22Rv1 (cell line): ENCODE results near the gene KCTD20.
"Not testable (repeated sequence)": the region's sequence is repeated elsewhere in the genome, so short reads cannot be mapped to it uniquely, and the experiment has no call there.

Source experiments
- H3K27ac ChIP-seq: fragments of 450-650 bp; 2 replicates; pipeline ENCODE4 v1.5.1; 2017
- ZFX ChIP-seq: fragments of 450-650 bp; IDR thresholded peaks from 2 replicates; pipeline ENCODE4 v1.6.1; 2017; ENCODE audit warnings: antibody characterized with exemption, borderline replicate concordance
- TF ChIP-seq, protein P1 (sequence below): fragments of 450-650 bp; IDR thresholded peaks from 2 replicates; pipeline ENCODE4 v1.5.1; 2017; ENCODE audit warnings: mild to moderate bottlenecking

KCTD20 gene

GRCh38 chr6:36463676-36464075 lies 20.9 kb downstream of the KCTD20 start:
- TF ChIP-seq, protein P1, sequence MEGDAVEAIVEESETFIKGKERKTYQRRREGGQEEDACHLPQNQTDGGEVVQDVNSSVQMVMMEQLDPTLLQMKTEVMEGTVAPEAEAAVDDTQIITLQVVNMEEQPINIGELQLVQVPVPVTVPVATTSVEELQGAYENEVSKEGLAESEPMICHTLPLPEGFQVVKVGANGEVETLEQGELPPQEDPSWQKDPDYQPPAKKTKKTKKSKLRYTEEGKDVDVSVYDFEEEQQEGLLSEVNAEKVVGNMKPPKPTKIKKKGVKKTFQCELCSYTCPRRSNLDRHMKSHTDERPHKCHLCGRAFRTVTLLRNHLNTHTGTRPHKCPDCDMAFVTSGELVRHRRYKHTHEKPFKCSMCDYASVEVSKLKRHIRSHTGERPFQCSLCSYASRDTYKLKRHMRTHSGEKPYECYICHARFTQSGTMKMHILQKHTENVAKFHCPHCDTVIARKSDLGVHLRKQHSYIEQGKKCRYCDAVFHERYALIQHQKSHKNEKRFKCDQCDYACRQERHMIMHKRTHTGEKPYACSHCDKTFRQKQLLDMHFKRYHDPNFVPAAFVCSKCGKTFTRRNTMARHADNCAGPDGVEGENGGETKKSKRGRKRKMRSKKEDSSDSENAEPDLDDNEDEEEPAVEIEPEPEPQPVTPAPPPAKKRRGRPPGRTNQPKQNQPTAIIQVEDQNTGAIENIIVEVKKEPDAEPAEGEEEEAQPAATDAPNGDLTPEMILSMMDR = no peak
- no peak for TF ChIP-seq ZFX
- no peak overlapping the region for H3K27ac ChIP-seq

DNA sequence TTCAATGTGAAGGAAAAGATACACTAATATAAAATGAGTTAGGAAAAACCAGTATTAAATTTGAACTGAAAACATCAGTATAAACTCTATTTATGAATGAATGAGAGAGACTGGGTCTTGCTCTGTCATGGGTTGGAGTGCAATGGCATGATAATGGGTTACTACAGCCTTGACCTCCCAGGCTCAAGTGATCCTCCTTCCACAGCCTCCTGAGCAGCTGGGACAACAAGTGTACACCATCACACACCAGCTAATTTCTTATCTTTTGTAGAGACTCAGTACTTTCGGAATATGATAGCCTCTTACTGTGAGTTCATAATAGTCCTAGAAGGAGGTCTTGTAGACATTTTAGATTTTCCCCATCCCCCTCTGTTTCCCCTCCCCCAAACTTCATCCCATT lies 21.4 kb downstream of the KCTD20 start:
- TF ChIP-seq ZFX = no peak
- TF ChIP-seq, protein P1 = no peak
- no peak overlapping the region for H3K27ac ChIP-seq

DNA sequence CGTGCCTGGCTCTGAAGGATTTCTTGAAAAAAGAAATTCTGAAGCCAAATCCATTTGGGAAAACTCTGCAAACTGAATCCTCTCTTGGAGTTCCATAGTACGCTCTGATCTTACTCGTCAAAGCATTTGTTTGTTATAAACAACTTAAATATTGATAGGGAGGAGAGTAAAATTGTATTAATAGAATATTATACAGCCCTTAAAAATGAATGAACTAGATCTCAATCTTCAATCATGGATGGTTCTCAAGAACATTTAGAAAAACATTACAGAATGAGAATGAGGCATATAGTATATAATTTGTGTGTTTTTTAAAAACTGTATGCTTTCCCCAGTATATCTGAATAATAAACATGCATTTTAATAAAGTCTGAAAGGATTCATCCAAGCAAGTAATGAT lies 24.8 kb downstream of the KCTD20 start:
- no peak overlapping the region for H3K27ac ChIP-seq
- TF ChIP-seq, protein P1 = no peak
- no peak for TF ChIP-seq ZFX

GRCh38 chr6:36469148-36469661 lies 26.4 kb downstream of the KCTD20 start:
- no peak for TF ChIP-seq ZFX
- TF ChIP-seq, protein P1 = no peak
- H3K27ac ChIP-seq = no peak overlapping the region

DNA sequence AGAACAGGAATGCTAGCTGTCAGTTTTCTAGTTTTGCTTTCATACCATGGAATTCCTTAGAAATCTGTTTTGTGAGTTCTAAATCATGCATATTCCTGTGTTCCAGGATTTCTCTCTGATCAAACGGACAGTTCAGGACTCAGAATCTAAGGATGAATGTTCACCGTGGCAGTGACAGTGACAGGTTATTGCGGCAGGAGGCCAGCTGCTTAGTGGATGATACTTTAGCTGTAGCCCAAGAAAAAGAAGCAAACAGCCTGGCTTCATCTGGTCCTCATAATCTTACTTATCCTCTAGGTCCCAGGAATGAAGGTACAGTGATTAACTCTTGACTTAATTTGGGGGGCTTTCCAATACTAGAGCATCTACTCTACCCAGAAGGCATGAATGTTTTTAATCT lies 27.1 kb downstream of the KCTD20 start:
- no peak overlapping the region for H3K27ac ChIP-seq
- TF ChIP-seq, protein P1 = no peak
- TF ChIP-seq ZFX = no peak

DNA sequence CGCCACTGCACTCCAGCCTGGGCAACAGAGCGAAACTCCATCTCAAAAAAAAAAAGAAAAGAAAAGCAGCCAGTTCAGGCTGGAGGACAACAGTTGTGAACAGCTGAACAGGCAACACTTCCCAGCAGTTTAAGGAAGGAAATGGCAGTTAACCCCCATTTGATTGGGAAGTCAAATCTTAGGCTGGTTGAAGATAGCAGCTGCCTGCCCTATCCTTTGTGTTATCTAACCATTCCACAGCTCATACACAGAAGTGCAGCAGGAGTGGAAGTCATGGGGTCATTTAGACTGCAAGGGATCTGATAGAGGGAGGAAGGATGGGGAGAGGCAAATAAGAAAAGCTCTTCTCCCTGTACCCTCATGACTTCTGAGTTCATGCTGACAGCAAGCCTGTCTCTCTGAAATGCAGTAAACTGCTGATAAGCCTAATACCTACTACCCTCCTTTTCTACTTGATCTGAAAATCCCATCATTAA lies 35.3 kb downstream of the KCTD20 start:
- TF ChIP-seq, protein P1 = no peak
- TF ChIP-seq ZFX = no peak
- no peak overlapping the region for H3K27ac ChIP-seq

GRCh38 chr6:36479256-36479655 lies 36.5 kb downstream of the KCTD20 start:
- no peak overlapping the region for H3K27ac ChIP-seq
- TF ChIP-seq ZFX = no peak
- TF ChIP-seq, protein P1 = no peak

- H3K27ac ChIP-seq = not testable (repeated sequence)
These were observed 40.5 kb downstream of the KCTD20 start for GRCh38 chr6:36483326-36483725.
